GM12874 (cell line): ENCODE measurements around the gene TP73.

Experiments used
- TF ChIP-seq, protein P1 (sequence below): IDR thresholded peaks from 2 replicates; pipeline ENCODE4 v1.5.1; 2011; ENCODE audit warnings: low read depth, mild to moderate bottlenecking, control low read depth, low read length, moderate library complexity; ENCODE audit not compliant: insufficient read depth

Gene TP73

DNA sequence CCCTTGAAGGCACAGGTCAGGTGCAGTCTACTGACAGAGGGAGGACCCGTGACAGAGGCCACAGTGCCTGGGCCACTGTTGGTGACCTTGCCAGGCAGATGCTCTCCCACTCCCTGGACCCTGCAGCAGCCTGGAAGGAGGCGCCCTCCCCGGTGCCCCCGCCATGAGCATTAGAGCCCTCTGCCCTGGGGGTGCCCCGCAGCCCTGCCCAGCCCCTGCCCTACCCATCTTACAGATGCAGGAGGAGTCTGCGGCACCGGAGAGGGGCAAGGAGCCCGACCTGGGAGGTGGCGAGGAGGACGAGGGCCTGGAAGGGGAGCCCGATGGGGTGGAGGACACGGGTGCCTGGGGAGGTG, 110.5 kb downstream of the TP73 start:
- TF ChIP-seq, protein P1, sequence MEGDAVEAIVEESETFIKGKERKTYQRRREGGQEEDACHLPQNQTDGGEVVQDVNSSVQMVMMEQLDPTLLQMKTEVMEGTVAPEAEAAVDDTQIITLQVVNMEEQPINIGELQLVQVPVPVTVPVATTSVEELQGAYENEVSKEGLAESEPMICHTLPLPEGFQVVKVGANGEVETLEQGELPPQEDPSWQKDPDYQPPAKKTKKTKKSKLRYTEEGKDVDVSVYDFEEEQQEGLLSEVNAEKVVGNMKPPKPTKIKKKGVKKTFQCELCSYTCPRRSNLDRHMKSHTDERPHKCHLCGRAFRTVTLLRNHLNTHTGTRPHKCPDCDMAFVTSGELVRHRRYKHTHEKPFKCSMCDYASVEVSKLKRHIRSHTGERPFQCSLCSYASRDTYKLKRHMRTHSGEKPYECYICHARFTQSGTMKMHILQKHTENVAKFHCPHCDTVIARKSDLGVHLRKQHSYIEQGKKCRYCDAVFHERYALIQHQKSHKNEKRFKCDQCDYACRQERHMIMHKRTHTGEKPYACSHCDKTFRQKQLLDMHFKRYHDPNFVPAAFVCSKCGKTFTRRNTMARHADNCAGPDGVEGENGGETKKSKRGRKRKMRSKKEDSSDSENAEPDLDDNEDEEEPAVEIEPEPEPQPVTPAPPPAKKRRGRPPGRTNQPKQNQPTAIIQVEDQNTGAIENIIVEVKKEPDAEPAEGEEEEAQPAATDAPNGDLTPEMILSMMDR = no peak

DNA sequence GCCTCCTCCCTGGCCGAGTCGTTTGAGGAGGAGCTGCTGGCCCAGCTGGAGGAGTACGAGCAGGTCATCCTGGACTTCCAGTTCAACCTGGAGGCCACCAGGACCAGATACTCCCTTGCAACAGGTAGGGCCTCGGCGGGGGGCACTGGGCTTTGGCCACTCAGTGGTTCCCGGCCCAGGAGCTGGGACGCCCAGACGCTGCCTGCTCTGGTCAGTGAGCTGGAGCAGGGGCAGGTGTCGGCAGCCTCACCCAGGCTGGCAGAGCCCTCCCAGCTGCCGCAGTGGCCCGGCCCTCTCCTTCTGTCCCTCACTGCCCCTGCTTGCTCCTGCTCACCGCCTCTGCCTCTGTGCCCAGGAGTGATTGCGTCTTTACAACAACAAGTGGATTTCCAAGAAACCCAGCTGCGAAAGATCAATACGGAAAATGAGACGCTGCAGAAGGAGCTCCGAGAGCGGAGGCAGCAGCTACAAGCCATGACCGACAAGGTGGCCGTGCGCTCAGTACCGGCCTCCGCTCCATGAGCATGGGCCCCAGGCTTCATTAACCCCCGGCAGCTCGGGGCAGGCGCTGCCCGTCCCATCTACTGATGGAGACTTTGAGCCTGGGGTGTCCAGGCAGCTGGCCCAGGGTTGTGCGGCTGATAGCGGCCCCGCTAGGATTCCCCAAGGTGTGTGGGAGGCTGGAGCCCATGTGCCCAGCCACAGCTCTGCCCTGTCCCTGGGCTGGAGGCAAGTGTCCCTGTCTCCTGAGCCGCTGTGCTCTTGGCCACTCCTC, 111.2 kb downstream of the TP73 start:
- TF ChIP-seq, protein P1 = no peak

DNA sequence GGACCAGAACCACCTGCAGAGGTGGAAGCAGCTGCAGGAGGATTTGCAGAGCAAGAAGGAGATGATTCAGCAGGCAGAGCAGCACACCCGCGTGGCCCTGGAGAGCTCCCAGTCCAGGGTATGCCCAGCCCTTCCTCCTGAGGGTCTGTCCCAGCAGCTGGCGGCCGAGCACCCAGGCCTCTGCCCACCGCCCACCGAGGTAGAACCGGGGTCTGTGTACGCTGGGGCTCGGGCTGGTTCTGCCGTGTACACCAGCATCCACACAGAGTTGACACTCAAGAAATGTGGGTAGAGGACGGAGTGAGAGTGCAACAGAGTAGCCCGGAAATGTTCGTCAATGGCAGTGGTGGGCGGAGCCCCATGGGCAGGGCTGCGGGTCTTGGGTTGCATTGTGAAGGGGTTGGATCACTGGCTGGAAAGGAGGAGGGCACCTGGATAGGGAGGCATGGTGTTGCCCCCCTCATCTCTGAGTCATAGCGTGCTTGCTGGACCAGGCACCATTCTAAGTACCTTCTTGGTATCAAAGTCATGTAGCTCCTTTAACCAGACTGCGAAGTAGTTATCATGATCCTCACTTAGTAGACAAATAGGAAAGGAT, 115.1 kb downstream of the TP73 start:
- TF ChIP-seq, protein P1 = no peak

DNA sequence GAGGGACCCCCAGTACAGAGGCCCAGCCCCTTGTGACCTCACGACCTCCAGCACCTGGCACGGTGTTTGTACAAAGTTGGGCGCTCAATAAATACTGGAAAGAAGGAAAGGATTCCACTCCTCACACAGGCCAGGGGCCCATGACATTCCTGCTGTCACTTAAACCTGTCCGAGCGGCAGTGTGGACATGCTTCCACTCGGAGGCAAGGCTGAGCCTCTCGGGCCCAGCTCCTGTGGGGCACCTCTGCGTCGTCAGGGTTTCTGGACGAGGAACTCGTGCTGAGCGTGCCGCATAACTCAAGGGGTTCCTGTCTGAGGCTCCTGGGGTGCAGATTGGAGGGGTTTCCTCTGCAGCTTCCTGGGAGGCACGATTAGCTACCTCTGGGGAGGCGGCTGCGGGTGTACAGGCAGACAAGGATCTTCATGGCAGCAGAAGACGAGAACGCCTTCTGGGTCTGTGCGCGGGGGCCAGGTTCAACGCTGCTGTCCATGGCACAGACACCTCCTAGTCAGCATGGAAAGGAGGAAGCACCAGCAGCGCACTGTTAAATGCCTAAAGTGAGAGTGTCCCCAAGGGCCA, 116.6 kb downstream of the TP73 start:
- TF ChIP-seq, protein P1 = no peak

DNA sequence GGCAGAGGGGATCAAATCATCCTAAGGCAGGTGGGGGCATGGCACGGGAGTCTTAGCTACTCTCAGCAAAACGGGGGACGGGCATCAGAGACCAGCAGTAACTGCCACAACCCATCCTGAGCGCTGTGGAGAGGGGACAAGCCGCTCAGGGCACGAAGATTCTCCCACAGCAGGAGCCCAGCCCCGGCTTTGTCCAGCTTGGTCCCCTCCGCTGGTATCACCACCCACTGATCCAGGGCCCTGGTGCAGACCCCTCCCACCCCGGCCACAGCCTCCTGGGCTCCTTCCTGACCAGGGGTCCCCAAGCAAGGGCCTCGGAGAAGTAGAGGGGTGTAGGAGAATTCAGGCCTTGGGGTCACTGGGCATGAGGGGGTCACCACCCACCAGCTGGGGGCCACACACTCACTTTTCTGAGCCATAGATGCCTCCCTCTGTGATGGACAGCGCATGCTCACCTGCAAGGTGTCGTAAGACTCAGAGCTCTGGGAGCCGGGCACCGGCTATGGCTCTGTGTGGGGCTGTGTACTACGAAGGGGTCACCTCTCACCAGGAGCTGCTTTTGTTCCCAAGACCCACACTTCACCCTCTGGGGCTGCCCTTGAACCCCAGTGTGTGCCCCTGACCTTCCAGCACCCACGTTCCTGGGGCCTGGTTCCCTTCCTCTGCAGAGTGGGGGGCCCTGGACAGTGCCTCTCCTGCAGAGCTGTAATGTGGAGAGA, 117.9 kb downstream of the TP73 start:
- TF ChIP-seq, protein P1 = no peak

DNA sequence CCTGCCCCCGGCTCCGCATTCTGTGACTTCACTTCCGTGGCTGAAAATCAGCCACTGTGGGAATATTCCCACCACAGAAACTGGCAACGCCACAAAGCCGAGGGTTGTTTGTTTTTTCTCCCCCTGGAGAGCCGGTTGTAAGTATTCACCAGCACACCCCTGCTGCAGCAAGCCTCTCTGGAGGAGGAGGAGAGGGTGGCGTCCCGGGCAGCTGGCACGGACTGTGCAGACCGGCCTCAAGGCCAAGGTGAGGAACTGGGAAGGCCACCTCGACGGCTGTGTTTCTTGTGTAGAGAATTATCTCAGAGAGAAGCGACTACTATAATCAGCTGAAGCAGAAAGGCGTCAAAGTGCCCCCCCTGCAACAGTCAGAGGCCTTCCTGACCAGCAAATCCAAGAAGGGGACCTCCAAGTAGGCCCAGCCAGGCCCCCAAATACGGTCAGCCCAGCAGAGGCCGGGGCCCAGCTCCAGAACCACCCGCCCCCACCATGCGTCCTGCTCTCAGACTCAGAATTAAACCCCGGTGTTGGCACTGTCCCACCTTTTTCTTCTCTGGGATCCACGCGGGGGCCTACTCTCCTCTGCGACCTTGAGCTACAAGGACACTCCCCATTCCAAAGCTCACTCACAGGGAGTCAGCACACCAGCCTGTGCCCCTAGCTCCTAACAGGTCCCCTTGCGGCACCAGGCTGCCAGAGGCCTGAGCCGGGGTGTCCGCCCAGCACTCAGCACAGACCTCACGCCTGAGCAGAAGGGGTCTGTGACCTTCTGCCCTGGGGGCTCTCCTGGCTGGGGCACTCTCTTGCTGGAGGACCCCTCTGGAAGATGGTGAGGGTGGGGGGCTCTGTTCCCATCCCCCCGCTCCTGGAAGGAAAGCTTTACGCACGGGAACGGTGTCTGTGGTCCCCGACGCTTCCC, 119.1 kb downstream of the TP73 start:
- TF ChIP-seq, protein P1 = no peak
